GM12891 (cell line): ENCODE results near the gene MAP4K1.

Experiments used
- DNase-seq: peaks from one replicate; pipeline ENCODE4 v3.0.0; 2011; ENCODE audit warnings: low spot score; ENCODE audit not compliant: insufficient read length
- FAIRE-seq: peaks from 2 replicates; lab custom pipeline; 2011; peaks lifted over from hg19 to GRCh38; lab: Jason Lieb, UNC
- PAX5 ChIP-seq: IDR thresholded peaks from 2 replicates; pipeline ENCODE4 v1.6.1; 2011; ENCODE audit warnings: low read length, moderate library complexity, mild to moderate bottlenecking; ENCODE audit not compliant: insufficient read depth, severe bottlenecking
- POLR2A ChIP-seq: IDR thresholded peaks from 2 replicates; pipeline ENCODE4 v1.6.1; 2011; ENCODE audit warnings: low read depth, low read length, control low read depth
- POLR2AphosphoS5 ChIP-seq: IDR thresholded peaks from 2 replicates; pipeline ENCODE4 v1.6.1; 2011; ENCODE audit warnings: low read depth, low read length, control low read depth
- POU2F2 ChIP-seq: IDR thresholded peaks from 2 replicates; pipeline ENCODE4 v1.6.1; 2011; ENCODE audit warnings: low read depth, mild to moderate bottlenecking, control low read depth, low read length, moderate library complexity
- SPI1 ChIP-seq: IDR thresholded peaks from 2 replicates; pipeline ENCODE4 v1.6.1; 2011; ENCODE audit warnings: low read depth, low read length, control low read depth
- TAF1 ChIP-seq: IDR thresholded peaks from 2 replicates; pipeline ENCODE4 v1.6.1; 2011; ENCODE audit warnings: low read depth, low read length, control low read depth

MAP4K1 gene

GRCh38 chr19:38547421-38547820, 70.3 kb downstream of the MAP4K1 start:
- DNase-seq = no peak
- TF ChIP-seq POLR2AphosphoS5 (no peak), POLR2A (no peak), TAF1 (no peak), SPI1 (peak; percentile 77)
- FAIRE-seq = no peak

GRCh38 chr19:38545596-38545995, 72.2 kb downstream of the MAP4K1 start:
- no peak for DNase-seq
- TF ChIP-seq TAF1 (no peak), SPI1 (no peak), PAX5 (no peak), POLR2AphosphoS5 (no peak), POU2F2 (no peak), POLR2A (no peak)
- FAIRE-seq = no peak

- FAIRE-seq (no peak), DNase-seq (no peak)
- no peak for TF ChIP-seq PAX5
- no peak for TF ChIP-seq TAF1
- TF ChIP-seq SPI1 = no peak
- TF ChIP-seq POLR2AphosphoS5 = no peak
- TF ChIP-seq POU2F2 = no peak
- TF ChIP-seq POLR2A = no peak
These were observed 73.0 kb downstream of the MAP4K1 start for GRCh38 chr19:38544569-38545315.

- FAIRE-seq = peak; percentile 82
These were observed 73.8 kb downstream of the MAP4K1 start for GRCh38 chr19:38543807-38544568.

DNA sequence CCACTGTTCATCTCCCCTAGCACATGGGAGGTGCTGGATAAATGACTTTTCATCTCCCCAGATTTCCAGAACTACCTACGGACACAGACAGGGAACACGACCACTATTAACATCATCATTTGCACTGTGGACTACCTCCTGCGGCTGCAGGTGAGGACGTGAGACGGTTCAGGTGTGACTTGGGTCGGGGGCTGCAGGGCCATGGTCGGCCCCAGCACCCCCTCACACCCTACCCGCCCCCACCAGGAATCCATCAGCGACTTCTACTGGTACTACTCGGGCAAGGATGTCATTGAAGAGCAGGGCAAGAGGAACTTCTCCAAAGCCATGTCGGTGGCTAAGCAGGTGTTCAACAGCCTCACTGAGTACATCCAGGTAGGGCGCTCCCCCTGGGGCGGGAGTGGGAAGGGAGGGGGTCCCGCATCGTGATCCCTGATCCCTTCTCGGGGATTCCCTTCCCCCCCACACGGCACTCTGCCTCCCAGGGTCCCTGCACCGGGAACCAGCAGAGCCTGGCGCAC, 74.4 kb downstream of the MAP4K1 start:
- FAIRE-seq (no peak), DNase-seq (no peak)
- TF ChIP-seq SPI1 (no peak), POU2F2 (no peak), POLR2AphosphoS5 (no peak), PAX5 (no peak), TAF1 (no peak), POLR2A (no peak)

More at GRCh38 chr19:38543807-38544568, 73.8 kb downstream of the MAP4K1 start:
- DNase-seq = peak; percentile 58
- TF ChIP-seq PAX5 = no peak
- no peak for TF ChIP-seq TAF1
- TF ChIP-seq SPI1 = no peak
- TF ChIP-seq POLR2AphosphoS5 = no peak
- no peak for TF ChIP-seq POLR2A
- TF ChIP-seq POU2F2 = no peak

GRCh38 chr19:38542040-38542439, 75.7 kb downstream of the MAP4K1 start:
- DNase-seq (no peak), FAIRE-seq (no peak)
- TF ChIP-seq SPI1 = no peak
- no peak for TF ChIP-seq TAF1
- no peak for TF ChIP-seq POLR2A
- no peak for TF ChIP-seq POLR2AphosphoS5
- no peak for TF ChIP-seq POU2F2
- no peak for TF ChIP-seq PAX5

GRCh38 chr19:38539751-38540150, 78.0 kb downstream of the MAP4K1 start:
- no peak for TF ChIP-seq POU2F2
- TF ChIP-seq SPI1 = no peak
- DNase-seq (no peak), FAIRE-seq (no peak)

- FAIRE-seq (peak; percentile 67), DNase-seq (no peak)
- no peak for TF ChIP-seq PAX5
- TF ChIP-seq SPI1 = no peak
These were observed 78.8 kb downstream of the MAP4K1 start for GRCh38 chr19:38538793-38539528.

DNA sequence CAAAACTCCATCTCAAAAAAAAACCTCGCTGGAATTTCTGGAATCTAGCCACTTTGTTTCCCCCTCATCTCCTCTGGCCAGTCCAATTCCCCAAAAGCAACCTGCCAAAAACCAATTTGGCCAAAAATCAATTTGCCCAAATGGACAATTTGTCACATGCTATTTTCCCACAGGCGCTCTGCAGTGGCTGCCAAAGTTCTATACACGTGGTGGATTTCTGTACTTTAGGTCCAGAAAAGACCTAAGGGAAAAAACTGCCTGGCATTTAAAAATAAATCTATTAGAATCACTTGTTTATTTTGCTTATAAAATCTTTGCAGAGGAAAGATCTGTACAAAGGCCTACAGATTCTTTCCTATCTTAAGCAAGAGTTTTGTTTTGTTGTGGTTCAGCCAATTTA, 79.4 kb downstream of the MAP4K1 start:
- DNase-seq = no peak

More for the DNA sequence above, 79.4 kb downstream of the MAP4K1 start:
- no peak for TF ChIP-seq TAF1
- TF ChIP-seq POU2F2 = no peak
- TF ChIP-seq POLR2A = no peak
- FAIRE-seq = no peak
